Measurements from ENCODE around the gene ORC5.

DNA sequence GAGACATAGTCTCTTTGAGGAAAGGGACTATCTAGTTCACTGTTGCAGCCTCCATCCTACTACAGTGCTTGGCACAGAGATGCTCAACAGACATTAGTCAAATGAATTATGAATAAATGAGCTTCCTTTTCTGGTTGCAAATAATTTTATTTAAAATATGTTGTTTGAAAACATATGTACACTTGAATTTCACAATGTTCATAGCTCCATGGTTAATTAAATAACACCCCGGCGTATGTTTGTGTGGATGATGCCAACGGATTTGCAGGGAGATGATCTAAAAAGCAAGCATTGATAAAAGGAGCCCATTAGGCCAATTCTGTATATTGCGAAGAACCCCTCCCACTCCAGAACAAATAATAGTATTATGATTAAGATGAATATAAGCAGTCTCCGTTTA lies 47.8 kb upstream of the ORC5 start:
- TF ChIP-seq ZNF76 (tag by site-specific recombination; IDR thresholded peaks at IDR 0.05; ENCODE audit: borderline replicate concordance, low read depth): no peak
- no peak for TF ChIP-seq KLF10 (tag by site-specific recombination; IDR thresholded peaks at IDR 0.05)
- TF ChIP-seq ZBTB17 (tag by site-specific recombination; IDR thresholded peaks at IDR 0.05): no peak
- no peak for TF ChIP-seq CTCF (tag by site-specific recombination; IDR thresholded peaks at IDR 0.05)
- no peak for TF ChIP-seq TCF7L2 (IDR thresholded peaks at IDR 0.05; ENCODE audit: borderline replicate concordance, low read depth, low read length)
- TF ChIP-seq GLIS1 (tag by site-specific recombination; IDR thresholded peaks at IDR 0.05): no peak
- no peak for TF ChIP-seq ZSCAN30 (tag by site-specific recombination; IDR thresholded peaks at IDR 0.05)

All from HEK293 (cell line).